DMS79 treated with DMSO at 0.1 percent for 48 hours (cell line): Measurements from ENCODE around the gene SLC22A1.

Experiments used
- DNase-seq: peaks from one replicate; lab custom pipeline; 2025; lab: John Stamatoyannopoulos, UW

SLC22A1 gene

DNA sequence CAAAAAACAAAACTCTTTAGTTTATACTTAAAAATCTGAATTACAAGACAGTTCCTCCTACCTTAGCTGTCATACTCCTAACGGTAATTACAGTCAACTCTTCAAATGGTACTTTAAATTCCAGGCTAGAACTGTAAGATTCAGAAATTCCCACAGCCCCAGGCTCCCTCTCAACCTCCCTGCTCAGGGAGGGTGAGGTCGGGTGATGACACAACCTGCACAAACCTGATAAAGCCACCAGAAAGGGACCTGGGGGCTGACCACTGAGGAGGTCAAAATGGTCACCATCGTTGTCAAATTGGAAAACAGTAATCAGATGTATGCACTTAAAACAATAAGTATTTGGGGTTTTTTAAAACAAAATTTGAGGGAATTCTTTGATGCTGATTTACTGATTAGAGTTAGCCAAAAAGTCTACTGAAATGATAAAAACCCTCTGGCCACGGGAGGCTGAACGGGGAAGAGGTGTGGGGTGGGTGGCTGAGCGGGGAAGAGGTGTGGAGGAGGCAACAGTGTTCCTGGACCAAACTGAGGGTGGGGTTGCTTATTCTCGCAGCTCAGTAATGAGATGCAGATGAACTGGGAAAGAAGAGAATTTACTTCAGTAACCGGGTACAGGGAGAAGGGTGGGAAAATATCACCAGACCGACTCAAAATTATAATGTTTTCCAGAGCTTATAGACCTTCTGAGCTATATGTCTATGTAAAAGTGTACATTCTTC, 52.4 kb downstream of the SLC22A1 start:
- no peak for DNase-seq

DNA sequence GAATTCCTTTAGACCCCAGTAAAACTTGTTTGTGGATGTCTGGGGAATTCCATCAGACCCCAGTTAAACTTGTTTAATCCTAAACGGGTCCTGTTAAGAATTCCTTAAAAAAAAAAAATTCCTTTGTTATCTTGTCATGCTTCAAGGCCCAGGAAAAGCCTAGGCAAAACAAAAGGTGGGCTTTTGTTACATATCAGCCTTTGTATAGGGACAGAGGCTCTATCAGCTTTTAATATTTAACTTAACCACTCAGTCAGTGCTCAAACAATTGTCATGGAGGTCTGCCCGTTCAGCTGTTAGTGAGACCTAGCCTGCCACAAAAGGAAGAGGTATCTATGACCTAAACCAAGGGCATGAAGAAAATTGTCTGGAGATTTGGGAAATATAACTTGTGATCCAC, 53.1 kb downstream of the SLC22A1 start:
- no peak for DNase-seq

DNA sequence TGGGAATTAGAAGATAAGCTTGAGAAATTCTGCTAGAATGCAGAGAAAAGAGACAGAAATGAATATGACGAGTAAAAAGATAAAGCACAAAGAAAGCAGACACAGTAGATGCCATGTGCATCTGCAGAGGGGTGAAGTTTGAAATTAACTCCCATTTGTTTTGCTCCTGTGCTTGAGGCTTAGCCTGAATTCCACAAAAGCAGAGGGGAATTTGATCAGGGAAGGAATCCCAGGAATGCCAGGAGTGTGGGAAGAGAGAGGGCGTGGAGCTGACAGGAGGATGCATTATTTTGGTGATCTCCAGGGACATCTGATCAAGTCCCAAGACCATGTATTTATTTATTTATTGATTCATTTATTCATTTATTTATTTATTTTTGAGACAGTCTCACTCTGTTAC, 55.6 kb downstream of the SLC22A1 start:
- no peak for DNase-seq

DNA sequence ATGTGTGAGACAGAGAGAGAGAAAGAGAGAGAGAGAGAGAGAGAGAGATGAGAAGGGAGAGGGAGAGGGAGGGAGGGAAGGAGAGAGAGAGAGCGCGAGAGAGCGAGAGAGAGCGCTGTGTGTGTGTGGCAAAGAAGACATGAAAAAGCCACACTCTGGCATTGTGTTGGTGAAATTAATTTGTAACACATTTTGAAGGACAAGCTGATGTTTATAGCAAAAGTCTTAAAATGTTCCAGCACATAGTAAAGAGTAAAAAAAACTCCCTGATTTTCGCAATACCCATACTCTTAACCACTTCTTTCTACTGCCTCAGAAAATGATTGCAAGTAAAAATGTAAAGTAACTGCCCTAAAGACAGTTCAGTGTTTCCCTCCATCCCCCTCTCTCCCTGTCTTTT, 56.7 kb downstream of the SLC22A1 start:
- no peak for DNase-seq

GRCh38 chr6:160180706-160181105, 59.1 kb downstream of the SLC22A1 start:
- no peak for DNase-seq

GRCh38 chr6:160188773-160189172, 67.2 kb downstream of the SLC22A1 start:
- no peak for DNase-seq

DNA sequence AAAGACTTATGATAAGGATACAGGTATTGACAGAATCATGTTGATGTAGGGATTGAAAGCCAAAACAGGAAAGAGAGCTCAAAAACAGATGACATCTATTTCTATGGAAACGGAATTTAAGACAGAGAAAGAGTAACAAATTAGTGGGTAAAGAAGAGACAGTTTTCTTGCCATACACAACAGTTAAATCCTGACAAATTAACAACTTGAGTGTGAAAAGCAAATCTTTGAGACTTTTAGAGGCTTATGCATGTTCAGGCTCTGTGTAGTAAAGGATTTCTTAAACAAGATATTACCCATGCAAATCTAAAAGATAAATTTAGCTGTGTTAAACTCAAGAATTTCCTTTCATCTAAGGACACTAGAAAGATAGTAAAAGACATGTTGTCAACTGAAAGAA, 68.5 kb downstream of the SLC22A1 start:
- no peak for DNase-seq

- no peak for DNase-seq
Measured at GRCh38 chr6:160190973-160191372, 69.4 kb downstream of the SLC22A1 start.

GRCh38 chr6:160192840-160193239, 71.2 kb downstream of the SLC22A1 start:
- no peak for DNase-seq

GRCh38 chr6:160194808-160195207, 73.2 kb downstream of the SLC22A1 start:
- no peak for DNase-seq

DNA sequence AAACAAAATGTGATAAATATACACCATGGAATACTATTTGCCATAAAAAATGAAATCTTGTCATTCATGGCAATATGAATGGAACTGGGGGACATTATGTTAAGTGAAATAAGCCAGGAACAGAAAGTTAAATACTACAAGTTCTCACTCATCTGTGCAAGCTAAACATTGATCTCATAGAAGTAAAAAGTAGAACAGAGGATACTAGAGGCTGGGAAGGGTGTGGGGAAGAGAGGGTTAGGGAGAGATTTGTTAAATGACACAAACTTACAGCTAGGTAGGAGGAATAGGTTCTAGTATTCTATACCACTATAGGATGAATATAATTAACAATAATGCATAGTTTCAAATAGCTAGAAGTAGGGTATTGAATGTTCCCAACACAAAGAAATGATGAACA, 76.0 kb downstream of the SLC22A1 start:
- no peak for DNase-seq

GRCh38 chr6:160198606-160199211, 77.1 kb downstream of the SLC22A1 start:
- DNase-seq = no peak

DNA sequence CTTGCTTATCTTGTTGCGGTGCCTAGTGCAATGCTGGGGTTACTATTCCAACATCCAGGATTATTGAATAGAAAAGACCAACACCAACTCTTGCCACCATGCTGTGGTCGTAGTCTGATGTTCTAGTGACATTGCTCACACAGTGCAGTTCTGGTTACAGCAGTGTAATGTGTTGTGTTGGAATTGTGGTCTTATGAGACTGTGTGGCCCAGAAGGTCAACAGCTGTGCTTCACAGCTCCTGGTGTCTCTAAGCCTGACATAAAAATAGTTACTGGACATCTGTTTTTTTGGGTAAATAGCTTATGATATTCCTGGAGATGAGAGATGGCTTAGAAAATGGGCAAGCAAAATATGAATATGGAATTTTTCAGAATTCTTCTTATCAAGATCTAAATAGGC, 79.4 kb downstream of the SLC22A1 start:
- no peak for DNase-seq

DNA sequence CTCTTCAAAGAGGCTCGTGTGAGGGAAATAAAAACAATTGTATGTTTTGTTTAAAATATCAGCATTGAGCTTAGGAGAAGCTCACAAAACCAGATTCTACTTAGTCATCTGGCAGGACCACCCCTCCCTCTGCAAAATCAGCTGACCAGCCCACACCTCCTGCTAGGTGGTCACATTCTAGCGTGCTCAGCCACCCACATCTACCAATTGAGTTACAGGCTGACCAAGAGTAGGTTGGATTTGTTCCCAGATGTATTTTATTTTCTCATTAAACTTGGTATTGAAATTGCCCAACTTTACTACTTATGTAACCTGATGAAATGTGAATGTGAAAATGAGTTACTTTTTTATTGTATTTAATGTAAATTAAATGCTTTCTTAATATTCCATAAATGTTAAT, 80.8 kb downstream of the SLC22A1 start:
- no peak for DNase-seq

GRCh38 chr6:160203076-160203475, 81.5 kb downstream of the SLC22A1 start:
- no peak for DNase-seq

DNA sequence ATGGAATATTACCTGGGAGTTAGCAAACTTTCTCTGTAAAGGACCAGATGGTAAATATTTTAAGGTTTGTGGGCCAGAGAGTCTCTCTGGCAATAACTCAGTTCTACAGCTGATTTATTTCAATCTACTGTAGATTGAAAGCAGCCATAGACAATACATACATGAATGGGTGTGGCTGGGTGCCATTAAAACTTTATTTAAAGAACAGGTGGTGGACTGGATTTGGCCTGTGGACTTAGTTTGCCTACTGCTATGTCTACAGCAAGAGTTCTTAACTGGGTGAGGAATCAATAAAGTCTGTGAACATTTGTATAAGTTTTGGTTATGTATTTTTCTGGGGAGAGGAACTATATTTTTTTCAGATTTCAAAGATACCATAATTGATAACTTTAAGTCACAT, 81.9 kb downstream of the SLC22A1 start:
- no peak for DNase-seq

DNA sequence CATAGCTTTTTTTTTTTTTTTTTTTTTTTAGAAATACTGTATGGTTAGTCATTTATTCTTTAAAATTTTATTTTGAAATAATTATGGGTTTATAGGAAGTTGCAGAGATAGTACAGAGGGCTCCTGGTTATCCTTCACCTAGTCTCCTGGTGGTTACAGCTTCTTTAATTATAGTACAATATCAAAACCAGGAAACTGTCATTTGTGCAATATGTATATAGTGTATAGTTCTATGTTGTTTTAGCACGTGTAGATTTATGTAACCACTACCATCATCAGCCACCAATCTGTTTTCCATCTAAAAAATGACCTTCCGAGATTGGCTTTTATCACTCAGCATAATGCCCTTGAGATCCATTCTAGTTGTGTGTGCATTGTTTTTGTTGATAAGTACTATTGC, 82.3 kb downstream of the SLC22A1 start:
- no peak for DNase-seq

GRCh38 chr6:160204710-160205109, 83.1 kb downstream of the SLC22A1 start:
- DNase-seq = no peak

GRCh38 chr6:160207618-160208017, 86.0 kb downstream of the SLC22A1 start:
- no peak for DNase-seq
